Spleen (tissue), 11 donors: ENCODE measurements around the gene RAPSN. TPM values are rescaled to one million over a fixed set of nuclear protein-coding genes. Genes with fewer than 3 reads are reported as not detected.

ENCODE experiments used
- DNase-seq: peaks from one replicate; pipeline ENCODE4 v3.0.0-alpha.2; 2020
- H3K27ac ChIP-seq, 8 donors: fragments of 200-600 bp; sonication (generic) in 7 of 8; 1 replicate in 4 of 8; 2 replicates in 4 of 8; pipeline versions ENCODE4 v1.5.0 to v1.8.0; 2016 to 2021; ENCODE audit warnings: inconsistent platforms in 4 of 8, mild to moderate bottlenecking in 4 of 8, moderate library complexity in 1 of 8
- H3K27me3 ChIP-seq, 7 donors: fragments of 200-600 bp; sonication (generic) in 6 of 7; replicated peaks in 1 of 7; 1 replicate in 4 of 7; 2 replicates in 3 of 7; pipeline versions ENCODE4 v1.5.0 to v1.8.0; 2016 to 2021; ENCODE audit warnings: inconsistent platforms in 3 of 7, mild to moderate bottlenecking in 1 of 7
- H3K36me3 ChIP-seq, 6 donors: fragments of 200-600 bp; sonication (generic) in 5 of 6; 1 replicate in 4 of 6; 2 replicates in 2 of 6; pipeline versions ENCODE4 v1.5.0 to v1.8.0; 2016 to 2021; ENCODE audit warnings: inconsistent platforms in 2 of 6
- H3K4me1 ChIP-seq, 6 donors: fragments of 200-600 bp; sonication (generic) in 5 of 6; 1 replicate in 3 of 6; 2 replicates in 3 of 6; pipeline versions ENCODE4 v1.5.0 to v1.8.0; 2016 to 2021; ENCODE audit warnings: inconsistent platforms in 3 of 6
- H3K4me3 ChIP-seq, 8 donors: fragments of 200-600 bp; sonication (generic) in 7 of 8; 1 replicate in 4 of 8; 2 replicates in 4 of 8; pipeline versions ENCODE4 v1.5.0 to v1.8.0; 2016 to 2021; ENCODE audit warnings: inconsistent platforms in 4 of 8, mild to moderate bottlenecking in 4 of 8, moderate library complexity in 2 of 8
- H3K9me3 ChIP-seq, 8 donors: fragments of 200-600 bp; sonication (generic) in 7 of 8; 1 replicate in 4 of 8; 2 replicates in 4 of 8; pipeline versions ENCODE4 v1.5.0 to v1.8.0; 2016 to 2021; ENCODE audit warnings: inconsistent platforms in 4 of 8
- POLR2A ChIP-seq, 3 donors: fragments of 450-650 bp; IDR thresholded peaks; one replicate each; pipeline ENCODE4 v1.5.1; 2017; ENCODE audit warnings: antibody characterized with exemption in 3 of 3, mild to moderate bottlenecking in 1 of 3
- POLR2AphosphoS5 ChIP-seq, 3 donors: sonication (generic); formaldehyde crosslinking; IDR thresholded peaks; one replicate each; pipeline ENCODE4 v1.5.1; 2017; ENCODE audit warnings: antibody characterized with exemption in 3 of 3
- WGBS, 5 donors: extraction: QIAGEN DNeasy Blood & Tissue Kit in 3 of 5; methylation state at CpG; one replicate each; pipeline versions ENCODE4 v1.1.5 to v1.1.7; 2013 to 2018; 5-methylcytosine and 5-hydroxymethylcytosine counted together
- intact Hi-C: fragments of 100-400 bp; cut with DNase I; formaldehyde crosslinking; loops from one replicate; pipeline ENCODE4 v1.15.0; 2023; ENCODE audit warnings: low total_unique reads
- polyA plus RNA-seq, 3 donors: library from polyadenylated mRNA; stranded (reverse); fragments of 200-250 nt; gene quantifications; one replicate each; pipeline ENCODE4 v1.2.1, GENCODE V29; 2013
- total RNA-seq, 7 donors: library from RNA; depleted of rRNA in 3 of 7; stranded (reverse); fragments of >200 nt in 3 of 7; fragmentation: NEBNext Ultra II Directional in 4 of 7; extraction: Animal tissue kit (Norgen Biotek cat#: 25700) in 4 of 7; gene quantifications; one replicate each; pipeline versions ENCODE4 v1.1.0 to v1.2.1, GENCODE V29; 2016 to 2021
- TF ChIP-seq, protein P1 (sequence below), 11 experiments: fragments of 200-600 bp in 7 of 11; fragments of 450-650 bp in 4 of 11; sonication (generic) in 4 of 11; IDR thresholded peaks in 8 of 11; conservative IDR thresholded peaks in 3 of 11; 1 replicate in 7 of 11; 2 replicates in 4 of 11; pipeline versions ENCODE4 v1.4.0 to v1.8.0; 2016 to 2021; ENCODE audit warnings: antibody characterized with exemption in 11 of 11, inconsistent platforms in 4 of 11, mild to moderate bottlenecking in 1 of 11
- donor health status: healthy with polysubstance abuse.
- donor health status: DM: no; HTN: no; CAD: no; lungs with moderate emphysema.
- donor health status: DM: no; HTN: no; CAD: no.
- donor health status: Bipolar disorder and iron deficiency.
- donor health status: healthy.
- donor health status: DM: no; HTN: no; CAD: no.
- donor health status: DM: yes; HTN: yes; CAD: no.

The RAPSN gene
- total and polyA plus RNA-seq, 10 donors: 0.42 to 1.6 (median 0.96) TPM; not detected in 2

DNA sequence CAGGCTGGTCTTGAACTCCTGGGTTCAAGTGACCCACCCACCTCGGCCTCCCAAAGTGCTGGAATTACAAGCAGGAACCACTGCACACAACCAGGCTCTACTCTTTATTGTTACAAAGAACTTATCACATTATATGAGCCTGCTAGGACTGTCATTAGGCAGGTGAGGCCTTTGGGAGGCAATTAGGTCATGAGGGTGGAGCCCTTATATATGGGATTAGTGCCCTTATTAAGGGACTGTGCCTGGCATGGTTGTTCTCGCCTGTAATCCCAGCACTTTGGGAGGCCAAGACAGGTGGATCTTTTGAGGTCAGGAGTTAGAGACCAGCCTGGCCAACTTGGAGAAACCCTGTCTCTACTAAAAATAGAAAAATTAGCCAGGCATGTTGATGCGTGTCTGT is 12.2 kb downstream of the RAPSN start:
- Histone ChIP-seq H3K4me1 (no peaks in the 10 kb centered on the region), H3K27me3 (no peaks in the 10 kb centered on the region), H3K9me3 (peaks cover 0 to 3% (median 0%) of the 10 kb centered on the region in 8 donors), H3K4me3 (no peak overlapping the region), H3K36me3 (no peaks in the 10 kb centered on the region), H3K27ac (no peak overlapping the region)
- intact Hi-C loops: no loop called here
- 90 to 97% (median 95%) methylated on average over 3 of the region's 3 CpGs for WGBS, 5 donors
- no peak for DNase-seq
- TF ChIP-seq POLR2A (IDR thresholded peaks at IDR 0.05): no peak
- TF ChIP-seq POLR2AphosphoS5 (IDR thresholded peaks at IDR 0.05): no peak
- TF ChIP-seq, protein P1, sequence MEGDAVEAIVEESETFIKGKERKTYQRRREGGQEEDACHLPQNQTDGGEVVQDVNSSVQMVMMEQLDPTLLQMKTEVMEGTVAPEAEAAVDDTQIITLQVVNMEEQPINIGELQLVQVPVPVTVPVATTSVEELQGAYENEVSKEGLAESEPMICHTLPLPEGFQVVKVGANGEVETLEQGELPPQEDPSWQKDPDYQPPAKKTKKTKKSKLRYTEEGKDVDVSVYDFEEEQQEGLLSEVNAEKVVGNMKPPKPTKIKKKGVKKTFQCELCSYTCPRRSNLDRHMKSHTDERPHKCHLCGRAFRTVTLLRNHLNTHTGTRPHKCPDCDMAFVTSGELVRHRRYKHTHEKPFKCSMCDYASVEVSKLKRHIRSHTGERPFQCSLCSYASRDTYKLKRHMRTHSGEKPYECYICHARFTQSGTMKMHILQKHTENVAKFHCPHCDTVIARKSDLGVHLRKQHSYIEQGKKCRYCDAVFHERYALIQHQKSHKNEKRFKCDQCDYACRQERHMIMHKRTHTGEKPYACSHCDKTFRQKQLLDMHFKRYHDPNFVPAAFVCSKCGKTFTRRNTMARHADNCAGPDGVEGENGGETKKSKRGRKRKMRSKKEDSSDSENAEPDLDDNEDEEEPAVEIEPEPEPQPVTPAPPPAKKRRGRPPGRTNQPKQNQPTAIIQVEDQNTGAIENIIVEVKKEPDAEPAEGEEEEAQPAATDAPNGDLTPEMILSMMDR (IDR thresholded peaks at IDR 0.05 in 8 of 11, conservative IDR thresholded peaks at IDR 0.05 in 3 of 11): no peak

- no peak overlapping the region for H3K27ac ChIP-seq
- intact Hi-C loops: no loop called here
- H3K9me3 ChIP-seq: peaks cover 0 to 3% (median 0%) of the 10 kb centered on the region in 8 donors
- no peaks in the 10 kb centered on the region for H3K27me3 ChIP-seq
- no peaks in the 10 kb centered on the region for H3K4me1 ChIP-seq
- no peak overlapping the region for H3K4me3 ChIP-seq
- DNase-seq: no peak
- no peaks in the 10 kb centered on the region for H3K36me3 ChIP-seq
- TF ChIP-seq, protein P1 (IDR thresholded peaks at IDR 0.05 in 8 of 11, conservative IDR thresholded peaks at IDR 0.05 in 3 of 11): no peak
- TF ChIP-seq POLR2AphosphoS5 (IDR thresholded peaks at IDR 0.05): no peak
- no peak for TF ChIP-seq POLR2A (IDR thresholded peaks at IDR 0.05)
- WGBS, 5 donors: 86 to 96% (median 90%) methylated on average over 3 of the region's 3 CpGs
Measured at GRCh38 chr11:47435687-47436086, 13.2 kb downstream of the RAPSN start.

DNA sequence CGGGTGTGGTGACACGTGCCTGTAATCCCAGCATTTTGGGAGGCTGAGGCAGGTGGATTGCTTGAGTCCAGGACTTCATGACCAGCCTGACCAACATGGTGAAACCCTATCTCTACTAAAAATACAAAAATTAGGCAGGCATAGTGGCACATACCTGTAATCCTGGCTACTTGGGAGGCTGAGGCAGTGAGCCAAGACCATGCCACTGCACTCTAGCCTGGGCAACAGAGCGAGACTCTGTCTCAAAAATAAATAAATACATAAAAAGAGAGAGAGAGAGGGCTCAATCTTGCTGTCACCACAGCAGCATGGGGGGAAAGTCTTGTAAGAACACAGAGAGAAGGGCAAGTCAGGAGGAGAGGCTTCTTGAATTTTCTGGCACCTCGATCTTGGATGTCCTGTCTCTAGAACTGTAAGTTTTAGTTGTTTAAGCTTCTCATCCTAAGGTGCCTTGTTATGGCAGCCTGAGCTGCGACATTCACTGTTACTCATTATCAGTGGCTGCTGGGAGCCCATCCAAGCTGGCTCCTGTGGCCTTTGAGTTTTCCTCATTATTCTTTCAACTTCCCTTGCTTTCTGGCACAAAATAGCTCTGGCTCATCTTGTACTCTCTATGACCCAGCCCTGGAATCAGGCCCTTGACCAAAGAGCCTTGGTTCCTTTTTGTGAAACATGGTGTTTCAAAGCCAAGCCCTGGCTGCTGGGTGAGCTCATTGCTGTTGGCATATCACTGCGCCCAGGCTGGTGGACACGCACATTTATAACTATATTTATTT is 14.7 kb downstream of the RAPSN start:
- 79 to 88% (median 83%) methylated on average over 7 of the region's 7 CpGs for WGBS, 5 donors
- DNase-seq: no peak
- intact Hi-C loops: no loop called here

DNA sequence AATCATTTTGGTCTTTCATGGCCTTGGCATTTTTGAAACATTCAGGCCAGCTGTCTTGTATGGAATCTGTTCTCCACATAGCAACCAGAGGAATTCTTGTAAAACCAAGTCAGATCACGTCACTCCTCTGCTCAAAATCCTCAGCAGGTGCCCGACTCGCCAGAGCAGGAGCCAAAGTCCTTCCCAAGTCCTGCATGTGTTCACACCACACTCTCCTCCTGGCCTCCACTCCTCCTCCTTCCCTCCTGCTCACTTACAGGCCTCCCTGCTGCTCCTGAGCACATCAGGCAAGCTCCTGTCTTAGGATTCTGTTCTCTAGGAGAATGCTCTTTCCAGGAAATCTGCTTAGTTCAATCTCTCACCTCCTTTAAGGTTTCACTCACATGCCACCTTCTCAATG is 15.8 kb downstream of the RAPSN start:
- no peak for DNase-seq
- no peak overlapping the region for H3K4me3 ChIP-seq
- intact Hi-C loops: no loop called here
- no peak for TF ChIP-seq POLR2A (IDR thresholded peaks at IDR 0.05)
- no peak for TF ChIP-seq POLR2AphosphoS5 (IDR thresholded peaks at IDR 0.05)
- TF ChIP-seq, protein P1 (IDR thresholded peaks at IDR 0.05 in 8 of 11, conservative IDR thresholded peaks at IDR 0.05 in 3 of 11): no peak
- H3K36me3 ChIP-seq: no peaks in the 10 kb centered on the region
- no peaks in the 10 kb centered on the region for H3K4me1 ChIP-seq
- 87 to 95% (median 90%) methylated on average over 3 of the region's 3 CpGs for WGBS, 5 donors
- H3K9me3 ChIP-seq: peaks cover 0 to 3% (median 0%) of the 10 kb centered on the region in 8 donors
- H3K27me3 ChIP-seq: no peaks in the 10 kb centered on the region
- H3K27ac ChIP-seq: no peak overlapping the region

More for the DNA sequence above, 14.7 kb downstream of the RAPSN start:
- Histone ChIP-seq H3K36me3 (no peaks in the 10 kb centered on the region), H3K27ac (peak overlapping the region in 1 of 8 donors; percentile 23), H3K9me3 (peaks cover 0 to 3% (median 0%) of the 10 kb centered on the region in 8 donors), H3K4me3 (no peak overlapping the region), H3K27me3 (no peaks in the 10 kb centered on the region), H3K4me1 (no peaks in the 10 kb centered on the region)
- TF ChIP-seq POLR2A (IDR thresholded peaks at IDR 0.05) (no peak), POLR2AphosphoS5 (IDR thresholded peaks at IDR 0.05) (no peak)
- TF ChIP-seq, protein P1 (IDR thresholded peaks at IDR 0.05 in 8 of 11, conservative IDR thresholded peaks at IDR 0.05 in 3 of 11): no peak
